H1 (cell line): Measurements from ENCODE around the gene HACD1. TPM values are rescaled to one million over a fixed set of nuclear protein-coding genes. Genes with fewer than 3 reads are reported as not detected.

Source experiments
- BCL11A ChIP-seq, 2 experiments: IDR thresholded peaks; one replicate each; pipeline ENCODE4 v1.6.1; 2011; ENCODE audit warnings: low read depth in 2 of 2, low read length in 2 of 2, mild to moderate bottlenecking in 2 of 2
- E2F6 ChIP-seq: IDR thresholded peaks from 2 replicates; pipeline ENCODE4 v1.6.1; 2012; ENCODE audit warnings: inconsistent platforms
- EZH2 ChIP-seq: fragments of 200-600 bp; sonication (generic); IDR thresholded peaks from 2 replicates; pipeline ENCODE4 v1.7.1; 2012; ENCODE audit warnings: low read depth, mild to moderate bottlenecking, moderate library complexity, low read length, inconsistent platforms; ENCODE audit not compliant: severe bottlenecking
- polyA plus RNA-seq, 7 experiments: library from polyadenylated mRNA; depleted of rRNA in 3 of 7; stranded (reverse) in 5 of 7; unstranded in 2 of 7; fragments of >200 nt in 5 of 7; fragments of 200-250 nt in 2 of 7; gene quantifications; 1 replicate in 5 of 7; 2 replicates in 1 of 7; 4 replicates in 1 of 7; pipeline versions ENCODE4 v1.2.1 to v1.2.3, GENCODE V29; 2011 to 2013; ENCODE audit warnings: missing spikeins in 2 of 7, mixed read lengths in 2 of 7
- total RNA-seq: library from RNA; stranded (reverse); fragmentation: NEBNext Ultra II Directional; extraction: Animal tissue kit (Norgen Biotek cat#: 25700); gene quantifications from 2 replicates; pipeline ENCODE4 v1.2.1, GENCODE V29; 2021

The HACD1 gene
- total and polyA plus RNA-seq, 2 of the 8 experiments (the other 6 are each of a cell fraction or from before 2014, with no cell fraction given), result 18.7 to 30.8 TPM

DNA sequence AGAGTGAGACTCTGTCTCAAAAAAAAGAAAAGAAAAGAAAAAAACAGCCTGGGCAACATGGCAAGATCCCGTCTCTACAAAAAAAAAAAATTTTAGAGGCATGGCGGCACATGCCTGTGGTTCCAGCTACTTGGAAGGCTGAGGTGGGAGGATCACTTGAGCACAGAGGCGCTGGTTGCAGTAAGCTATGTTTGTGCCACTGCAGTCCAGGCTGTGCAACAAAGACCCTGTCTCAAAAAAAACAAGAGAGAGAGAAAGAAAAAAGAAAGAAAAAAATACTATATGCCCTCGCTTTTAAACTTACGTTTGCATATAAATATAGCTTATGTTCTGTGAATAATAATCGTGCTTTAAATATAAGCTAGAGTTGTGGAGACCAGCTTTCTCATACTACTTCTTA is 11.2 kb downstream of the HACD1 start (continued):
- no peak for TF ChIP-seq BCL11A (IDR thresholded peaks at IDR 0.05; ENCODE audit: low read depth in 2 of 2, low read length in 2 of 2)
- TF ChIP-seq EZH2, result no peak
- no peak for TF ChIP-seq E2F6
